Smooth muscle cell (in vitro differentiated cells): ENCODE measurements around the gene DACT3. TPM values are rescaled to one million over a fixed set of nuclear protein-coding genes. Genes with fewer than 3 reads are reported as not detected.

ENCODE experiments used
- DNase-seq: peaks from one replicate; lab custom pipeline; 2025; ENCODE audit not compliant: unreplicated experiment; lab: John Stamatoyannopoulos, UW
- H2AFZ ChIP-seq: fragments of 200-600 bp; sonication (generic); 2 replicates; pipeline ENCODE4 v1.6.0; 2016; ENCODE audit warnings: antibody characterized with exemption, low read depth, mild to moderate bottlenecking
- H3F3A ChIP-seq: fragments of 200-600 bp; sonication (generic); 2 replicates; pipeline ENCODE4 v1.6.0; 2017; ENCODE audit warnings: antibody characterized with exemption, low read depth
- H3K27ac ChIP-seq: fragments of 200-600 bp; sonication (generic); 2 replicates; pipeline ENCODE4 v1.5.1; 2016; ENCODE audit warnings: low read depth, mild to moderate bottlenecking
- H3K27me3 ChIP-seq: fragments of 200-600 bp; sonication (generic); 2 replicates; pipeline ENCODE4 v1.6.1; 2016; ENCODE audit warnings: low read depth, mild to moderate bottlenecking
- H3K36me3 ChIP-seq: fragments of 200-600 bp; sonication (generic); 2 replicates; pipeline ENCODE4 v1.5.1; 2016; ENCODE audit warnings: low read depth
- H3K4me1 ChIP-seq: fragments of 200-600 bp; sonication (generic); 2 replicates; pipeline ENCODE4 v1.5.1; 2016; ENCODE audit warnings: low read depth
- H3K4me2 ChIP-seq: fragments of 200-600 bp; sonication (generic); 2 replicates; pipeline ENCODE4 v1.6.0; 2016; ENCODE audit warnings: mild to moderate bottlenecking
- H3K4me3 ChIP-seq: fragments of 200-600 bp; sonication (generic); 2 replicates; pipeline ENCODE4 v1.5.1; 2016; ENCODE audit warnings: mild to moderate bottlenecking
- H3K79me2 ChIP-seq: fragments of 200-600 bp; sonication (generic); 2 replicates; pipeline ENCODE4 v1.6.0; 2016; ENCODE audit warnings: low read depth, mild to moderate bottlenecking
- H3K9ac ChIP-seq: fragments of 200-600 bp; sonication (generic); 2 replicates; pipeline ENCODE4 v1.6.0; 2016; ENCODE audit warnings: low read depth
- H3K9me3 ChIP-seq: fragments of 200-600 bp; sonication (generic); replicated peaks from 2 replicates; pipeline ENCODE4 v1.5.1; 2016; ENCODE audit warnings: low read depth
- H4K20me1 ChIP-seq: fragments of 200-600 bp; sonication (generic); 2 replicates; pipeline ENCODE4 v1.6.0; 2016; ENCODE audit warnings: low read depth
- WGBS: methylation state at CpG from one replicate; pipeline ENCODE4 v1.1.7; 2016; ENCODE audit warnings: low lambda C conversion rate; 5-methylcytosine and 5-hydroxymethylcytosine counted together
- polyA plus RNA-seq: library from polyadenylated mRNA; unstranded; fragments of >200 nt; fragmentation: Nextera tagmentation; extraction: Ambion mirVana; gene quantifications from 2 replicates; pipeline ENCODE4 v1.2.1, GENCODE V29; 2016
- total RNA-seq: library from RNA; depleted of rRNA; stranded (reverse); fragments of >200 nt; gene quantifications from 2 replicates; pipeline ENCODE4 v1.2.3, GENCODE V29; 2014
- TF ChIP-seq, protein P1 (sequence below): fragments of 200-600 bp; sonication (generic); IDR thresholded peaks from 2 replicates; pipeline ENCODE4 v1.5.1; 2017; ENCODE audit warnings: borderline replicate concordance, mild to moderate bottlenecking, antibody characterized with exemption; ENCODE audit not compliant: insufficient read depth, poor library complexity, severe bottlenecking

Gene DACT3, protein sequence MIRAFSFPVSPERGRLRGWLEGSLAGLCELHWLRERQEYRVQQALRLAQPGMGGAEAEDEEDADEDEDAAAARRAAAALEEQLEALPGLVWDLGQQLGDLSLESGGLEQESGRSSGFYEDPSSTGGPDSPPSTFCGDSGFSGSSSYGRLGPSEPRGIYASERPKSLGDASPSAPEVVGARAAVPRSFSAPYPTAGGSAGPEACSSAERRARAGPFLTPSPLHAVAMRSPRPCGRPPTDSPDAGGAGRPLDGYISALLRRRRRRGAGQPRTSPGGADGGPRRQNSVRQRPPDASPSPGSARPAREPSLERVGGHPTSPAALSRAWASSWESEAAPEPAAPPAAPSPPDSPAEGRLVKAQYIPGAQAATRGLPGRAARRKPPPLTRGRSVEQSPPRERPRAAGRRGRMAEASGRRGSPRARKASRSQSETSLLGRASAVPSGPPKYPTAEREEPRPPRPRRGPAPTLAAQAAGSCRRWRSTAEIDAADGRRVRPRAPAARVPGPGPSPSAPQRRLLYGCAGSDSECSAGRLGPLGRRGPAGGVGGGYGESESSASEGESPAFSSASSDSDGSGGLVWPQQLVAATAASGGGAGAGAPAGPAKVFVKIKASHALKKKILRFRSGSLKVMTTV
- total RNA-seq: 6.2 and 12.3 TPM in 2 replicates
- polyA plus RNA-seq: 19.1 and 22.7 TPM in 2 replicates

DNA sequence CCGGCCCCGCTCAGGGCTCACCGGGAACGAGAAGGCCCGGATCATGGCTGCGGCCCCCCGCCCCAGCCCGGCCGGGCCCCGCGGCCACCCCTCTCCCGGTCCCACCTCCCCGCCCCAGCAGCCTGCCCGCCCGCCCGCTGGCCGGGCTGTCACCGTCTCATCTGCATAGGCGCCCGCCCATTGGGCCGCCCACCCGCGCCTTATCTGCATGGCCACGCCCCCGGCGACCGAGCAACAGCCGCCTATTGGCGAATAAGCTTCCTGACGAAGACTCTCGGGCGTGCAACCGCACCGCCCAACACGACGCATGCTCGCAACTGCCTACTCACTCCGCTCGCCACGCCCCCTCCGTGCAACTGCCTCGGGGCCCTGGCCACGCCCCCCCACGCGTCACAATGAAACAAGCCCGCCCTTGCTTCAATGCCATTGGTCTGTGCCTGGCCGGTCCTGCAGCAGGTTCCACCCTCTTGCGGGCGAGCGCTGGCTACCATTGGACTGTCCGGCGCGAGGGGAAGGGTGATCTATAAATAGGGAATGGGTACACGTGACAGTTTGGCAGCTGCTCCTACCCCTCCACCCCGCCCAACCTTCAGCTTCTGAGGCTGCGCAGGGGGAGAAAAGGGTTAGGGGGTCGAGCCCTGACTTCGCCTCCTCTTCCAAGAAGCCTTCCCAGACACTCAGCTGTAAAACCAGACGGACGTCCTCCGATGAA is at the start of gene DACT3:
TSS of gene DACT3 (minus strand) at position 163 of the 712 bp plus-strand sequence. CDS start at position 45, 118 bp downstream.
- Histone ChIP-seq H2AFZ (peak within 1 kb of the TSS; percentile 75), H3K9ac (peak within 1 kb of the TSS; percentile 56), H3K27me3 (no peaks in the 10 kb centered on the region), H3K9me3 (no peaks in the 10 kb centered on the region), H3K79me2 (peaks cover 10% of the 10 kb centered on the region), H4K20me1 (peaks cover 4% of the 10 kb centered on the region), H3K36me3 (no peaks in the 10 kb centered on the region), H3K27ac (peak within 1 kb of the TSS; percentile 62), H3K4me2 (peak within 1 kb of the TSS; percentile 94), H3F3A (peaks cover 8% of the 10 kb centered on the region), H3K4me3 (peak within 1 kb of the TSS; percentile 76), H3K4me1 (peaks cover 21% of the 10 kb centered on the region)
- 1% methylated on average over 54 of the region's 61 CpGs for WGBS
- peak; percentile 99 for DNase-seq
- TF ChIP-seq, protein P1, sequence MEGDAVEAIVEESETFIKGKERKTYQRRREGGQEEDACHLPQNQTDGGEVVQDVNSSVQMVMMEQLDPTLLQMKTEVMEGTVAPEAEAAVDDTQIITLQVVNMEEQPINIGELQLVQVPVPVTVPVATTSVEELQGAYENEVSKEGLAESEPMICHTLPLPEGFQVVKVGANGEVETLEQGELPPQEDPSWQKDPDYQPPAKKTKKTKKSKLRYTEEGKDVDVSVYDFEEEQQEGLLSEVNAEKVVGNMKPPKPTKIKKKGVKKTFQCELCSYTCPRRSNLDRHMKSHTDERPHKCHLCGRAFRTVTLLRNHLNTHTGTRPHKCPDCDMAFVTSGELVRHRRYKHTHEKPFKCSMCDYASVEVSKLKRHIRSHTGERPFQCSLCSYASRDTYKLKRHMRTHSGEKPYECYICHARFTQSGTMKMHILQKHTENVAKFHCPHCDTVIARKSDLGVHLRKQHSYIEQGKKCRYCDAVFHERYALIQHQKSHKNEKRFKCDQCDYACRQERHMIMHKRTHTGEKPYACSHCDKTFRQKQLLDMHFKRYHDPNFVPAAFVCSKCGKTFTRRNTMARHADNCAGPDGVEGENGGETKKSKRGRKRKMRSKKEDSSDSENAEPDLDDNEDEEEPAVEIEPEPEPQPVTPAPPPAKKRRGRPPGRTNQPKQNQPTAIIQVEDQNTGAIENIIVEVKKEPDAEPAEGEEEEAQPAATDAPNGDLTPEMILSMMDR: no peak

DNA sequence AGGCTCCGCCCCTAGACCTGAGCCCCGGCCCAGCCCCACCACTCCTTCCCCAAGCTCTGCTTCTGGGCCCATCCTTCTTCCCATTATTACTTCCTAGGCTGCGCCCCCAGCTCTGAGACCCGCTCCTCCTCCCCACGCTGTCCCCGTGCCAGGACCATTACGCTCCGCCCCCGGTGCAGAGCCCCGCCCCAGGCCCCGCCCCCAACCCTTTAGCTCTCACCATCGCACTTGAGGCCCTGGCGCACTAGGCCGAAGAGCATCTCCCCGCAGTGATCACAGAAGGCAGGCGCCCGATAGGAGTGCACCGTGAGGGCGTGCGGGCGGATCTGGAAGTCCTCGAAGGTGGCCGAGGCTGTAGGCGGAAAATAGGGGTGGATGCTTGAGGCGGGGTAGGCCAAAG is 49.7 kb upstream of the DACT3 start:
- H3F3A ChIP-seq: no peaks in the 10 kb centered on the region
- H3K4me2 ChIP-seq: no peak overlapping the region
- H2AFZ ChIP-seq: no peak overlapping the region
- H3K79me2 ChIP-seq: peaks cover 10% of the 10 kb centered on the region
- peaks cover 3% of the 10 kb centered on the region for H4K20me1 ChIP-seq
- no peak overlapping the region for H3K27ac ChIP-seq
- H3K36me3 ChIP-seq: no peaks in the 10 kb centered on the region
- WGBS: 84% methylated on average over 23 of the region's 25 CpGs
- TF ChIP-seq, protein P1: no peak
- H3K9me3 ChIP-seq: no peaks in the 10 kb centered on the region
- no peak for DNase-seq
- peaks cover 13% of the 10 kb centered on the region for H3K4me1 ChIP-seq
- H3K9ac ChIP-seq: no peak overlapping the region
- no peaks in the 10 kb centered on the region for H3K27me3 ChIP-seq
- H3K4me3 ChIP-seq: no peak overlapping the region

DNA sequence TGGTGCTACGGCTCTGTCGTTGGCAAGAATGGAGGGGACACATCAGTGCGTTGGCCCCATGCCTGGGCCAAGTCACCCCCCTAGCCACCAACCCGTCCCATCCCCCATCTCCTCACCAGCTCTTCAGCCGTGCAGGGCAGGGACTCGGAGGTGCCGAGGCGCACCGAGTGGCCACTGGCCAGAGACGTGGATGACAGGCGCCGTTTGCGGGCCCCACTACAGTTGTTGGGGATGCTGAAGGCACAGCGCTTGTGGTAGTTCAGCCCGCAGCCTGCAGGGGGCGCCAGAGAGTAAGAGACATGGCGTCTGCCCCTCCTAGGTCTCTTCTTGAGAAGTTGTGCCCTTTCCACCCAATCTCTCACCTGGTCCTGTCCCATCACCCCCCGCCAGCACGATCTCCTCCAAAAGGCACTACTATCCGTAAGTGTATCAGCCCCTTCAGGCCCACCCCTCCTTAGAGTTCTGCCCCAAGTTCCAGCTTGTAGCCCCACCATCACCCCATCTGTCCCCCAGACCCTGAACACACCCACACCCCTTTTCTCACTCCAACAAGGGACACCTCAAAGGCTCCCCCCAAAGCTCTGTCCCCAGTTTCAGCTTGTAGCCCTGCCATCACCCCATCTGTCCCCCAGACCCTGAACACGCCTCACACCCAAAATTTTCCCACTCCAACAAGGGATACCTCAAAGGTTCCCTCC is 43.5 kb upstream of the DACT3 start:
- Histone ChIP-seq H3K4me2 (no peak overlapping the region), H3K9me3 (no peaks in the 10 kb centered on the region), H2AFZ (no peak overlapping the region), H4K20me1 (peaks cover 5% of the 10 kb centered on the region), H3K79me2 (no peaks in the 10 kb centered on the region), H3K27ac (no peak overlapping the region), H3K4me3 (no peak overlapping the region), H3K27me3 (no peaks in the 10 kb centered on the region), H3K36me3 (peaks cover 4% of the 10 kb centered on the region), H3F3A (no peaks in the 10 kb centered on the region), H3K9ac (no peak overlapping the region), H3K4me1 (no peaks in the 10 kb centered on the region)
- DNase-seq: peak; percentile 33
- WGBS: 52% methylated on average over 21 of the region's 21 CpGs
- TF ChIP-seq, protein P1: peak; percentile 88
